ENCODE results near the gene ADGRG3. TPM values are rescaled to one million over a fixed set of nuclear protein-coding genes. Genes with fewer than 3 reads are reported as not detected.

The ADGRG3 gene
- not detected in 2 replicates for total RNA-seq

- intact Hi-C loops (cut with micrococcal nuclease): no loop called here
Measured at GRCh38 chr16:57668263-57668571, at the start of gene ADGRG3. TSS of gene ADGRG3 (plus strand) at chr16:57668306. CDS start at chr16:57668348, 42 bp downstream.

GRCh38 chr16:57619133-57619605 lies 48.9 kb upstream of the ADGRG3 start:
- intact Hi-C loops (cut with micrococcal nuclease): no loop called here

- intact Hi-C loops (cut with micrococcal nuclease): no loop called here
Measured at GRCh38 chr16:57619606-57620334, 48.3 kb upstream of the ADGRG3 start.

GRCh38 chr16:57620335-57621231 lies 47.5 kb upstream of the ADGRG3 start:
- intact Hi-C loops (cut with micrococcal nuclease): no loop called here

- intact Hi-C loops (cut with micrococcal nuclease): no loop called here
Measured at GRCh38 chr16:57621521-57622271, 46.4 kb upstream of the ADGRG3 start.

- intact Hi-C loops (cut with micrococcal nuclease): no loop called here
Measured at GRCh38 chr16:57622361-57623250, 45.5 kb upstream of the ADGRG3 start.

- intact Hi-C loops (cut with micrococcal nuclease): no loop called here
Measured at GRCh38 chr16:57623251-57624043, 44.7 kb upstream of the ADGRG3 start.

- intact Hi-C loops (cut with micrococcal nuclease): no loop called here
Measured at GRCh38 chr16:57624044-57624688, 43.9 kb upstream of the ADGRG3 start.

- intact Hi-C loops (cut with micrococcal nuclease): no loop called here
Measured at GRCh38 chr16:57624806-57625500, 43.2 kb upstream of the ADGRG3 start.

- intact Hi-C loops (cut with micrococcal nuclease): no loop called here
Measured at GRCh38 chr16:57626420-57627170, 41.5 kb upstream of the ADGRG3 start.

GRCh38 chr16:57627184-57627871 lies 40.8 kb upstream of the ADGRG3 start:
- intact Hi-C loops (cut with micrococcal nuclease): no loop called here

GRCh38 chr16:57628008-57628781 lies 39.9 kb upstream of the ADGRG3 start, which contains the start of gene ADGRG1:
TSS of gene ADGRG1 (plus strand) at chr16:57628630. CDS start at chr16:57650288, 21,658 bp downstream.
- intact Hi-C loops (cut with micrococcal nuclease): no loop called here

- intact Hi-C loops (cut with micrococcal nuclease): no loop called here
Measured at GRCh38 chr16:57628783-57629293, 39.3 kb upstream of the ADGRG3 start.

- intact Hi-C loops (cut with micrococcal nuclease): no loop called here
Measured at GRCh38 chr16:57629516-57630406, 38.3 kb upstream of the ADGRG3 start.

- intact Hi-C loops (cut with micrococcal nuclease): no loop called here
Measured at GRCh38 chr16:57630407-57630797, 37.7 kb upstream of the ADGRG3 start.

All from T-helper 2 cell treated with Interferon-gamma antibody and Interleukin-4, amounts not matched to agents 100 ng/mL and 5 ng/mL, for 36 hours (primary cell).